Measurements from ENCODE around the gene KIF12.
"Not testable (repeated sequence)": the region's sequence is repeated elsewhere in the genome, so short reads cannot be mapped to it uniquely, and the experiment has no call there.

The KIF12 gene

DNA sequence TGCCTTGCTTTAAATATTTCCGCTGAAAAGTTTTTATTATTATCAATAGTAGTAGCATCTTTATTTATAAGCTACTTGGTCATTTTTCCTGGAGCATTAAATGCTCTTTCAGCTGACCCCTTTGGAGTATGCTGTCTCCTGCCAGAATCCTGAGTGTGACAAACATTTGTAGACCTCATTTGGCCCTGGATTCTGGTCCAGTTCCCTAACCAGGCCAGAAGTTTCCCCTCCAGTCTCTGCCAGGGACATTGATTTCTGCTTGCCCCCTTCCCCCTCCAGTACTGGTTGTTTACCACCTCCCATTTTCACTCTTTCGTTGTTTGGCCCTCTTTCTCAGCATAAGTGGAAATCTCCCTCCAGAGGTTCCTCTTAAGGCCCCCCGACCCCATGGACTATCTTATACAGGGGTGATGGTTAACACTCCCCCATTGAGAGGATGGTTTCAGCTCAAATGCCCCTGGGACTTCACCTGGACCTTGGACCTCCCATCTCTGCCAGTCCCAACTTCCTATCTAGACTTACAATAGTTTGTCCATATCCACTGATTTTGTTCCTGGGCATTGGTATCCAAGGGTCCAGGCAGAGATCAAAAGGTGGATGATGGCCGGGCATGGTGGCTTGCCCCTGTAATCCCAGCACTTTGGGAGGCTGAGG, 31.7 kb upstream of the KIF12 start:
- no peak for DNase-seq (ENCODE audit: extremely low read depth, low read depth)
- TF ChIP-seq, protein P1, sequence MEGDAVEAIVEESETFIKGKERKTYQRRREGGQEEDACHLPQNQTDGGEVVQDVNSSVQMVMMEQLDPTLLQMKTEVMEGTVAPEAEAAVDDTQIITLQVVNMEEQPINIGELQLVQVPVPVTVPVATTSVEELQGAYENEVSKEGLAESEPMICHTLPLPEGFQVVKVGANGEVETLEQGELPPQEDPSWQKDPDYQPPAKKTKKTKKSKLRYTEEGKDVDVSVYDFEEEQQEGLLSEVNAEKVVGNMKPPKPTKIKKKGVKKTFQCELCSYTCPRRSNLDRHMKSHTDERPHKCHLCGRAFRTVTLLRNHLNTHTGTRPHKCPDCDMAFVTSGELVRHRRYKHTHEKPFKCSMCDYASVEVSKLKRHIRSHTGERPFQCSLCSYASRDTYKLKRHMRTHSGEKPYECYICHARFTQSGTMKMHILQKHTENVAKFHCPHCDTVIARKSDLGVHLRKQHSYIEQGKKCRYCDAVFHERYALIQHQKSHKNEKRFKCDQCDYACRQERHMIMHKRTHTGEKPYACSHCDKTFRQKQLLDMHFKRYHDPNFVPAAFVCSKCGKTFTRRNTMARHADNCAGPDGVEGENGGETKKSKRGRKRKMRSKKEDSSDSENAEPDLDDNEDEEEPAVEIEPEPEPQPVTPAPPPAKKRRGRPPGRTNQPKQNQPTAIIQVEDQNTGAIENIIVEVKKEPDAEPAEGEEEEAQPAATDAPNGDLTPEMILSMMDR (IDR thresholded peaks at IDR 0.05; ENCODE audit: low read depth, low read length, missing control alignments): no peak
- H3K4me3 ChIP-seq (replicated peaks; ENCODE audit: low read depth, low read length): no peak overlapping the region

GRCh38 chr9:114130141-114130540, 31.0 kb upstream of the KIF12 start:
- TF ChIP-seq, protein P1 (IDR thresholded peaks at IDR 0.05; ENCODE audit: low read depth, low read length, missing control alignments): no peak
- no peak overlapping the region for H3K4me3 ChIP-seq (replicated peaks; ENCODE audit: low read depth, low read length)
- no peak for DNase-seq (ENCODE audit: extremely low read depth, low read depth)

DNA sequence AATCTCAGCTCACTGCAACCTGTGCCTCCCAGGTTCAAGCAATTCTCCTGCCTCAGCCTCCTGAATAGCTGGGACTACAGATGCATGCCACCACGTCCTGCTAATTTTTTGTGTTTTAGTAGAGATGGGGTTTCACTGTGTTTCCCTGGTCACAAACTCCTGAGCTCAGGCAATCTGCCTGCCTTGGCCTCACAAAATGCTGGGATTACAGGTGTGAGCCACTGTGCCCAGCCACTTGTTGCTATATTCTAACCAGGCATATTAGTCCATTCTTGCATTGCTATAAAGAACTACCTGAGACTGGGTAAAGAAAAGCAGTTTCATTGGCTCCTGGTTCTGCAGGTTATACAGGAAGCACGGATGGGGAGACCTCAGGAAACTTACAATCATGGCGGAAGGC, 29.7 kb upstream of the KIF12 start:
- DNase-seq (ENCODE audit: extremely low read depth, low read depth); H3K4me3 ChIP-seq (replicated peaks; ENCODE audit: low read depth, low read length): not testable (repeated sequence)

- no peak overlapping the region for H3K4me3 ChIP-seq (replicated peaks; ENCODE audit: low read depth, low read length)
- no peak for DNase-seq (ENCODE audit: extremely low read depth, low read depth)
- TF ChIP-seq, protein P1 (IDR thresholded peaks at IDR 0.05; ENCODE audit: low read depth, low read length, missing control alignments): no peak
Measured at GRCh38 chr9:114126247-114127060, 27.4 kb upstream of the KIF12 start.

GRCh38 chr9:114125476-114126013, 26.5 kb upstream of the KIF12 start:
- H3K4me3 ChIP-seq (replicated peaks; ENCODE audit: low read depth, low read length): no peak overlapping the region
- TF ChIP-seq, protein P1 (IDR thresholded peaks at IDR 0.05; ENCODE audit: low read depth, low read length, missing control alignments): no peak
- DNase-seq (ENCODE audit: extremely low read depth, low read depth): no peak

GRCh38 chr9:114124666-114125475, 25.8 kb upstream of the KIF12 start:
- TF ChIP-seq, protein P1 (IDR thresholded peaks at IDR 0.05; ENCODE audit: low read depth, low read length, missing control alignments): no peak
- no peak overlapping the region for H3K4me3 ChIP-seq (replicated peaks; ENCODE audit: low read depth, low read length)
- no peak for DNase-seq (ENCODE audit: extremely low read depth, low read depth)

All from HFF-Myc (cell line).